Breast epithelium (tissue), 4 donors: ENCODE measurements around the gene KLF7. TPM values are rescaled to one million over a fixed set of nuclear protein-coding genes. Genes with fewer than 3 reads are reported as not detected.

Experiments
- DNase-seq, 2 donors: peaks; one replicate each; pipeline ENCODE4 v3.0.0-alpha.2; 2019; ENCODE audit warnings: low spot score in 2 of 2
- H3K27ac ChIP-seq, 2 donors: fragments of 200-600 bp; sonication (generic) in 1 of 2; one replicate each; pipeline ENCODE4 v1.5.1; 2016 to 2019; ENCODE audit warnings: mild to moderate bottlenecking in 1 of 2
- H3K27me3 ChIP-seq, 2 donors: fragments of 200-600 bp; sonication (generic) in 1 of 2; one replicate each; pipeline versions ENCODE4 v1.5.1 to v1.6.0; 2017 to 2019; ENCODE audit warnings: control low read depth in 1 of 2, mild to moderate bottlenecking in 1 of 2
- H3K36me3 ChIP-seq: fragments of 200-600 bp; one replicate; pipeline ENCODE4 v1.5.1; 2019
- H3K4me1 ChIP-seq, 2 donors: fragments of 200-600 bp; sonication (generic); one replicate each; pipeline ENCODE4 v1.5.1; 2016 to 2019; ENCODE audit warnings: control low read depth in 1 of 2
- H3K4me3 ChIP-seq, 3 donors: fragments of 200-600 bp; sonication (generic); 1 replicate in 2 of 3; 2 replicates in 1 of 3; pipeline ENCODE4 v1.5.1; 2016 to 2019; ENCODE audit warnings: mild to moderate bottlenecking in 3 of 3, moderate library complexity in 2 of 3
- H3K9me3 ChIP-seq, 2 donors: fragments of 200-600 bp; sonication (generic) in 1 of 2; one replicate each; pipeline ENCODE4 v1.5.1; 2016 to 2019; ENCODE audit warnings: control low read depth in 1 of 2
- POLR2A ChIP-seq: fragments of 450-650 bp; IDR thresholded peaks from one replicate; pipeline ENCODE4 v1.6.1; 2016; ENCODE audit warnings: antibody characterized with exemption, mild to moderate bottlenecking, moderate library complexity
- POLR2AphosphoS5 ChIP-seq, 3 donors: sonication (generic); formaldehyde crosslinking; IDR thresholded peaks; one replicate each; pipeline ENCODE4 v1.6.1; 2017; ENCODE audit warnings: antibody characterized with exemption in 3 of 3
- intact Hi-C: fragments of 100-400 bp; cut with DNase I; formaldehyde crosslinking; loops from one replicate; pipeline ENCODE4 v1.15.1; 2023; ENCODE audit warnings: low total_unique reads
- total RNA-seq, 3 donors: library from RNA; depleted of rRNA; stranded (reverse); fragments of >200 nt; gene quantifications; one replicate each; pipeline ENCODE4 v1.1.0, GENCODE V29; 2016
- TF ChIP-seq, protein P1 (sequence below), 3 donors: fragments of 450-650 bp; IDR thresholded peaks; one replicate each; pipeline ENCODE4 v1.5.1; 2016 to 2017; ENCODE audit warnings: antibody characterized with exemption in 3 of 3, mild to moderate bottlenecking in 3 of 3, moderate library complexity in 3 of 3

Gene KLF7
- total RNA-seq, 3 donors from 2014 or later: 21.0 to 40.7 (median 37.3) TPM

GRCh38 chr2:207073412-207073800 lies 92.3 kb downstream of the KLF7 start:
- H3K9me3 ChIP-seq: no peaks in the 10 kb centered on the region
- intact Hi-C loops: no loop called here
- H3K36me3 ChIP-seq: no peaks in the 10 kb centered on the region
- DNase-seq: no peak
- no peaks in the 10 kb centered on the region for H3K4me1 ChIP-seq
- no peaks in the 10 kb centered on the region for H3K27me3 ChIP-seq
- H3K4me3 ChIP-seq: no peak overlapping the region
- TF ChIP-seq POLR2A: no peak
- TF ChIP-seq POLR2AphosphoS5 (IDR thresholded peaks at IDR 0.05): no peak
- TF ChIP-seq, protein P1, sequence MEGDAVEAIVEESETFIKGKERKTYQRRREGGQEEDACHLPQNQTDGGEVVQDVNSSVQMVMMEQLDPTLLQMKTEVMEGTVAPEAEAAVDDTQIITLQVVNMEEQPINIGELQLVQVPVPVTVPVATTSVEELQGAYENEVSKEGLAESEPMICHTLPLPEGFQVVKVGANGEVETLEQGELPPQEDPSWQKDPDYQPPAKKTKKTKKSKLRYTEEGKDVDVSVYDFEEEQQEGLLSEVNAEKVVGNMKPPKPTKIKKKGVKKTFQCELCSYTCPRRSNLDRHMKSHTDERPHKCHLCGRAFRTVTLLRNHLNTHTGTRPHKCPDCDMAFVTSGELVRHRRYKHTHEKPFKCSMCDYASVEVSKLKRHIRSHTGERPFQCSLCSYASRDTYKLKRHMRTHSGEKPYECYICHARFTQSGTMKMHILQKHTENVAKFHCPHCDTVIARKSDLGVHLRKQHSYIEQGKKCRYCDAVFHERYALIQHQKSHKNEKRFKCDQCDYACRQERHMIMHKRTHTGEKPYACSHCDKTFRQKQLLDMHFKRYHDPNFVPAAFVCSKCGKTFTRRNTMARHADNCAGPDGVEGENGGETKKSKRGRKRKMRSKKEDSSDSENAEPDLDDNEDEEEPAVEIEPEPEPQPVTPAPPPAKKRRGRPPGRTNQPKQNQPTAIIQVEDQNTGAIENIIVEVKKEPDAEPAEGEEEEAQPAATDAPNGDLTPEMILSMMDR (IDR thresholded peaks at IDR 0.05): no peak
- H3K27ac ChIP-seq: peak overlapping the region in 1 of 2 donors; percentile 36

DNA sequence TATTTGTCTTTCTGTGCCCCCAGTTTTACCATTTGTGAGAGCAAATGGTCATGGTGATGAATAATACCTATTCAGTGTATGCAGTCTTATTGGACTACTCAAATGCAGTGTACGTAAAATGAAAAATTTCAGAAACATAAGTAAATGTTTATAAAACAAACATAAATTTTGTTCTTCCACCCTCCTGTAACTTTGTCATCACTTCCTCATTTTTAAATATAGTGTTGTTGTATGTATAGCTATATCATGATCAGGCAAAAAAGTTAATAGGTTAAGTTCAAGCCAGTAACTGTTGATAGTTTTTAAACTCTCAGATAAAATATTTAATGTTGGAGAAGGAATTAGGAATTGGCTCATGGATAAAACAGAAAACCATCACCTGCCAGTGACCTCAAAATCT lies 93.2 kb downstream of the KLF7 start:
- Histone ChIP-seq H3K4me3 (no peak overlapping the region), H3K9me3 (no peaks in the 10 kb centered on the region), H3K27ac (no peak overlapping the region), H3K36me3 (no peaks in the 10 kb centered on the region), H3K4me1 (no peaks in the 10 kb centered on the region), H3K27me3 (no peaks in the 10 kb centered on the region)
- DNase-seq: no peak
- intact Hi-C loops: no loop called here
- TF ChIP-seq POLR2A (no peak), POLR2AphosphoS5 (IDR thresholded peaks at IDR 0.05) (no peak)
- TF ChIP-seq, protein P1 (IDR thresholded peaks at IDR 0.05): no peak

- TF ChIP-seq, protein P1 (IDR thresholded peaks at IDR 0.05): no peak
- TF ChIP-seq POLR2A (no peak), POLR2AphosphoS5 (IDR thresholded peaks at IDR 0.05) (no peak)
Measured at GRCh38 chr2:207071820-207072219, 93.9 kb downstream of the KLF7 start.

GRCh38 chr2:207067473-207067872 lies 98.3 kb downstream of the KLF7 start:
- Histone ChIP-seq H3K27ac (peak overlapping the region in 1 of 2 donors; percentile 10), H3K4me3 (no peak overlapping the region), H3K27me3 (no peaks in the 10 kb centered on the region), H3K36me3 (no peaks in the 10 kb centered on the region), H3K4me1 (no peaks in the 10 kb centered on the region), H3K9me3 (no peaks in the 10 kb centered on the region)
- intact Hi-C loops: no loop called here
- no peak for TF ChIP-seq POLR2A
- TF ChIP-seq, protein P1 (IDR thresholded peaks at IDR 0.05): no peak
- TF ChIP-seq POLR2AphosphoS5 (IDR thresholded peaks at IDR 0.05): no peak
- DNase-seq: no peak

More at GRCh38 chr2:207071820-207072219, 93.9 kb downstream of the KLF7 start:
- no peak overlapping the region for H3K4me3 ChIP-seq
- no peaks in the 10 kb centered on the region for H3K9me3 ChIP-seq
- H3K27ac ChIP-seq: no peak overlapping the region
- no peaks in the 10 kb centered on the region for H3K4me1 ChIP-seq
- DNase-seq: no peak
- intact Hi-C loops: no loop called here
- H3K36me3 ChIP-seq: no peaks in the 10 kb centered on the region
- no peaks in the 10 kb centered on the region for H3K27me3 ChIP-seq

- TF ChIP-seq POLR2AphosphoS5 (IDR thresholded peaks at IDR 0.05) (no peak), POLR2A (no peak)
- TF ChIP-seq, protein P1 (IDR thresholded peaks at IDR 0.05): no peak
- H3K4me3 ChIP-seq: no peak overlapping the region
- no peaks in the 10 kb centered on the region for H3K4me1 ChIP-seq
- no peaks in the 10 kb centered on the region for H3K36me3 ChIP-seq
- no peaks in the 10 kb centered on the region for H3K27me3 ChIP-seq
- no peak for DNase-seq
- intact Hi-C loops: no loop called here
- no peaks in the 10 kb centered on the region for H3K9me3 ChIP-seq
- no peak overlapping the region for H3K27ac ChIP-seq
Measured at GRCh38 chr2:207066791-207067460, 98.8 kb downstream of the KLF7 start.
